Measurements from ENCODE around the gene CRYZL1. TPM values are rescaled to one million over a fixed set of nuclear protein-coding genes. Genes with fewer than 3 reads are reported as not detected.

CRYZL1 gene
- polyA plus RNA-seq, 4 donors, result 58.0 to 76.8 (median 63.0) TPM

- peak; percentile 92 to 98 (median 96) for DNase-seq (ENCODE audit: low read depth in 4 of 4, low spot score in 3 of 4)
These were observed 98.7 kb downstream of the CRYZL1 start, which contains the start of gene SON for GRCh38 chr21:33542640-33543504. Gene SON (plus strand): TSS chr21:33543038. CDS start chr21:33543093, 55 bp downstream.

- DNase-seq (ENCODE audit: low read depth in 4 of 4, low spot score in 3 of 4), result peak; percentile 49 to 71 (median 57)
These were observed 99.5 kb downstream of the CRYZL1 start, which contains the start of gene GART for GRCh38 chr21:33541756-33542639. Gene GART (minus strand): TSS chr21:33542117. CDS start chr21:33539315, 2,802 bp downstream.

GRCh38 chr21:33541105-33541711, 100.3 kb downstream of the CRYZL1 start:
- no peak for DNase-seq (ENCODE audit: low read depth in 4 of 4, low spot score in 3 of 4)

GRCh38 chr21:33540711-33541104, 100.8 kb downstream of the CRYZL1 start:
- DNase-seq (ENCODE audit: low read depth in 4 of 4, low spot score in 3 of 4), result no peak

GRCh38 chr21:33539616-33540015, 101.9 kb downstream of the CRYZL1 start:
- no peak for DNase-seq (ENCODE audit: low read depth in 4 of 4, low spot score in 3 of 4)

Other genes with a start within 250 kb of the CRYZL1 start
- gene IFNGR2, start 238.3 kb downstream of the CRYZL1 start, polyA plus RNA-seq (ENCODE audit: insufficient read length in 4 of 4), result 10 to 100 TPM; 85.2 to 92.0 (median 89.6) TPM
- gene TMEM50B, start 161.8 kb downstream of the CRYZL1 start, polyA plus RNA-seq (ENCODE audit: insufficient read length in 4 of 4), result 10 to 100 TPM; 54.8 to 70.9 (median 60.2) TPM
- gene DNAJC28, start 150.0 kb downstream of the CRYZL1 start, polyA plus RNA-seq (ENCODE audit: insufficient read length in 4 of 4), result 1 to 10 TPM; 4.1 to 7.3 (median 6.1) TPM
- gene GART, start 99.6 kb downstream of the CRYZL1 start, polyA plus RNA-seq (ENCODE audit: insufficient read length in 4 of 4), result 10 to 100 TPM; 64.7 to 73.1 (median 69.7) TPM
- 100 to 1,000 TPM; 287 to 370 (median 336) TPM for gene SON, start 98.7 kb downstream of the CRYZL1 start, polyA plus RNA-seq (ENCODE audit: insufficient read length in 4 of 4)
- gene DONSON, start 53.1 kb downstream of the CRYZL1 start, polyA plus RNA-seq (ENCODE audit: insufficient read length in 4 of 4), result 10 to 100 TPM; 31.3 to 39.3 (median 35.3) TPM
- gene ITSN1, start 760 bp upstream of the CRYZL1 start, polyA plus RNA-seq (ENCODE audit: insufficient read length in 4 of 4), result 10 to 100 TPM; 40.7 to 44.6 (median 41.6) TPM

Data from right renal pelvis (tissue), 4 donors.